Ascending aorta (tissue), 2 donors: ENCODE results near the gene GSS. TPM values are rescaled to one million over a fixed set of nuclear protein-coding genes. Genes with fewer than 3 reads are reported as not detected.

Experiments used
- DNase-seq, 2 donors: peaks; one replicate each; pipeline ENCODE4 v3.0.0-alpha.2; 2019; ENCODE audit warnings: low spot score in 2 of 2
- H3K27ac ChIP-seq, 2 donors: fragments of 200-600 bp; sonication (generic); one replicate each; pipeline ENCODE4 v1.5.1; 2016 to 2017; ENCODE audit warnings: mild to moderate bottlenecking in 1 of 2
- H3K27me3 ChIP-seq: fragments of 200-600 bp; sonication (generic); one replicate; pipeline ENCODE4 v1.5.1; 2017
- H3K36me3 ChIP-seq, 2 donors: fragments of 200-600 bp; sonication (generic); one replicate each; pipeline ENCODE4 v1.5.1; 2016
- H3K4me1 ChIP-seq, 2 donors: fragments of 200-600 bp; sonication (generic); one replicate each; pipeline ENCODE4 v1.5.1; 2016 to 2017; ENCODE audit warnings: mild to moderate bottlenecking in 1 of 2
- H3K4me3 ChIP-seq, 2 donors: fragments of 200-600 bp; sonication (generic); one replicate each; pipeline ENCODE4 v1.5.1; 2016 to 2017; ENCODE audit warnings: mild to moderate bottlenecking in 1 of 2
- H3K9me3 ChIP-seq, 2 donors: fragments of 200-600 bp; sonication (generic); one replicate each; pipeline ENCODE4 v1.5.1; 2016
- CTCF ChIP-seq, 3 experiments: fragments of 200-600 bp in 2 of 3; fragments of 450-650 bp in 1 of 3; sonication (generic) in 2 of 3; IDR thresholded peaks; one replicate each; pipeline ENCODE4 v1.5.1; 2016 to 2019; ENCODE audit warnings: antibody characterized with exemption in 3 of 3, mild to moderate bottlenecking in 1 of 3, moderate library complexity in 1 of 3
- intact Hi-C: fragments of 100-400 bp; cut with DNase I; formaldehyde crosslinking; loops from one replicate; pipeline ENCODE4 v1.15.1; 2023
- total RNA-seq: library from RNA; depleted of rRNA; stranded (reverse); fragments of >200 nt; gene quantifications from one replicate; pipeline ENCODE4 v1.1.0, GENCODE V29; 2016

GSS gene
- total RNA-seq, 1 donor from 2014 or later = 40.7 TPM

- no peak overlapping the region for H3K27ac ChIP-seq
Observed at GRCh38 chr20:34999021-34999451, 43.4 kb upstream of the GSS start.

GRCh38 chr20:34998331-34998950 lies 42.8 kb upstream of the GSS start:
- H3K9me3 ChIP-seq = no peaks in the 10 kb centered on the region
- H3K27ac ChIP-seq = no peak overlapping the region
- TF ChIP-seq CTCF (IDR thresholded peaks at IDR 0.05) = no peak
- H3K4me1 ChIP-seq = no peaks in the 10 kb centered on the region
- intact Hi-C loops = no loop called here
- peaks cover 94 to 98% of the 10 kb centered on the region in 2 donors for H3K36me3 ChIP-seq
- H3K4me3 ChIP-seq = no peak overlapping the region
- H3K27me3 ChIP-seq = no peaks in the 10 kb centered on the region
- DNase-seq = no peak

More at GRCh38 chr20:34999021-34999451, 43.4 kb upstream of the GSS start:
- Histone ChIP-seq H3K36me3 (peaks cover 94 to 99% of the 10 kb centered on the region in 2 donors), H3K9me3 (no peaks in the 10 kb centered on the region), H3K27me3 (no peaks in the 10 kb centered on the region), H3K4me1 (no peaks in the 10 kb centered on the region), H3K4me3 (no peak overlapping the region)
- no peak for TF ChIP-seq CTCF (IDR thresholded peaks at IDR 0.05)
- intact Hi-C loops = no loop called here
- DNase-seq = no peak

- Histone ChIP-seq H3K4me1 (no peaks in the 10 kb centered on the region), H3K36me3 (peaks cover 94 to 98% of the 10 kb centered on the region in 2 donors), H3K4me3 (no peak overlapping the region), H3K27ac (no peak overlapping the region), H3K27me3 (no peaks in the 10 kb centered on the region), H3K9me3 (no peaks in the 10 kb centered on the region)
- no peak for TF ChIP-seq CTCF (IDR thresholded peaks at IDR 0.05)
- no peak for DNase-seq
- intact Hi-C loops = no loop called here
Observed at GRCh38 chr20:34997774-34998173, 42.2 kb upstream of the GSS start.

GRCh38 chr20:34997131-34997561 lies 41.5 kb upstream of the GSS start:
- DNase-seq = no peak
- Histone ChIP-seq H3K36me3 (peaks cover 89 to 92% of the 10 kb centered on the region in 2 donors), H3K4me1 (no peaks in the 10 kb centered on the region), H3K27me3 (no peaks in the 10 kb centered on the region), H3K9me3 (no peaks in the 10 kb centered on the region), H3K4me3 (no peak overlapping the region), H3K27ac (no peak overlapping the region)
- no peak for TF ChIP-seq CTCF (IDR thresholded peaks at IDR 0.05)
- intact Hi-C loops = no loop called here

- no peaks in the 10 kb centered on the region for H3K27me3 ChIP-seq
- no peak for DNase-seq
- H3K27ac ChIP-seq = no peak overlapping the region
- no peak for TF ChIP-seq CTCF (IDR thresholded peaks at IDR 0.05)
- intact Hi-C loops = no loop called here
- H3K36me3 ChIP-seq = peaks cover 82 to 85% of the 10 kb centered on the region in 2 donors
- no peak overlapping the region for H3K4me3 ChIP-seq
- no peaks in the 10 kb centered on the region for H3K4me1 ChIP-seq
- H3K9me3 ChIP-seq = no peaks in the 10 kb centered on the region
Observed at GRCh38 chr20:34996243-34997028, 40.8 kb upstream of the GSS start.
